Activated T-helper 2 cell treated with anti-CD3 and anti-CD28 coated beads, Interferon-gamma antibody, Interleukin-2, Interleukin-4, amounts not matched to agents 10 μg/mL and 5 μg/mL and 100 μg/mL, durations not matched to agents 14 hours and 24 hours and 36 hours (primary cell): ENCODE results near the gene CBX1. TPM values are rescaled to one million over a fixed set of nuclear protein-coding genes. Genes with fewer than 3 reads are reported as not detected.

Experiments
- DNase-seq: peaks from one replicate; pipeline ENCODE4 v3.0.0; 2021; ENCODE audit warnings: low spot score
- H3K27ac Mint-ChIP-seq: one replicate; pipeline ENCODE4 v1.8.0; 2021; ENCODE audit warnings: mixed read lengths
- H3K27me3 Mint-ChIP-seq: one replicate; pipeline ENCODE4 v1.8.0; 2021; ENCODE audit warnings: low read depth, mixed read lengths
- H3K36me3 Mint-ChIP-seq: one replicate; pipeline ENCODE4 v1.8.0; 2021; ENCODE audit warnings: low read depth, mixed read lengths
- H3K4me1 Mint-ChIP-seq: one replicate; pipeline ENCODE4 v1.8.0; 2021; ENCODE audit warnings: low read depth, mixed read lengths
- H3K4me3 Mint-ChIP-seq: one replicate; pipeline ENCODE4 v1.8.0; 2021; ENCODE audit warnings: low read depth, mild to moderate bottlenecking, moderate library complexity, mixed read lengths
- H3K9me3 Mint-ChIP-seq: one replicate; pipeline ENCODE4 v1.8.0; 2021; ENCODE audit warnings: mixed read lengths
- intact Hi-C: fragments of 100-400 bp; cut with micrococcal nuclease; formaldehyde crosslinking; loops from one replicate; pipeline ENCODE4 v1.15.1; 2023
- total RNA-seq: library from RNA; stranded (reverse); gene quantifications from 2 replicates; pipeline ENCODE4 v1.2.3, GENCODE V29; 2022

Gene CBX1
- total RNA-seq, 1 donor from 2014 or later = 64.5 TPM

GRCh38 chr17:48132385-48132784, 31.1 kb upstream of the CBX1 start:
- H3K4me3 Mint-ChIP-seq = no peak overlapping the region
- peaks cover under 1% of the 10 kb centered on the region for H3K4me1 Mint-ChIP-seq
- H3K9me3 Mint-ChIP-seq = no peaks in the 10 kb centered on the region
- H3K36me3 Mint-ChIP-seq = peaks cover 26% of the 10 kb centered on the region
- H3K27ac Mint-ChIP-seq = no peak overlapping the region
- intact Hi-C loops = no loop called here
- no peaks in the 10 kb centered on the region for H3K27me3 Mint-ChIP-seq
- DNase-seq = no peak

- intact Hi-C loops = loop anchor here (1.0 to 2.0 kb wide), 2 partner anchors 51 to 106 kb away; no protein-coding TSS in a partner anchor
- DNase-seq = no peak
- Mint-ChIP-seq H3K4me1 (peaks cover 2% of the 10 kb centered on the region), H3K36me3 (peaks cover 28% of the 10 kb centered on the region), H3K27ac (no peak overlapping the region), H3K4me3 (no peak overlapping the region), H3K27me3 (no peaks in the 10 kb centered on the region), H3K9me3 (no peaks in the 10 kb centered on the region)
Observed at GRCh38 chr17:48131216-48131824, 30.0 kb upstream of the CBX1 start.

- Mint-ChIP-seq H3K36me3 (peaks cover 25% of the 10 kb centered on the region), H3K27ac (no peak overlapping the region), H3K9me3 (no peaks in the 10 kb centered on the region), H3K4me1 (peaks cover 2% of the 10 kb centered on the region), H3K4me3 (no peak overlapping the region), H3K27me3 (no peaks in the 10 kb centered on the region)
- intact Hi-C loops = loop anchor here (2.0 kb wide), 1 partner anchor 49 kb away; no protein-coding TSS in a partner anchor
- no peak for DNase-seq
Observed at GRCh38 chr17:48129981-48130380, 28.7 kb upstream of the CBX1 start.

- no peaks in the 10 kb centered on the region for H3K27me3 Mint-ChIP-seq
- no peaks in the 10 kb centered on the region for H3K9me3 Mint-ChIP-seq
- H3K4me1 Mint-ChIP-seq = peaks cover 2% of the 10 kb centered on the region
- no peak overlapping the region for H3K4me3 Mint-ChIP-seq
- no peak for DNase-seq
- intact Hi-C loops = no loop called here
- peaks cover 31% of the 10 kb centered on the region for H3K36me3 Mint-ChIP-seq
- H3K27ac Mint-ChIP-seq = no peak overlapping the region
Observed at GRCh38 chr17:48128400-48128799, 27.1 kb upstream of the CBX1 start.

GRCh38 chr17:48127371-48128051, 26.2 kb upstream of the CBX1 start:
- no peak overlapping the region for H3K4me3 Mint-ChIP-seq
- intact Hi-C loops = no loop called here
- peaks cover 38% of the 10 kb centered on the region for H3K36me3 Mint-ChIP-seq

GRCh38 chr17:48126532-48126850, 25.2 kb upstream of the CBX1 start:
- DNase-seq = no peak
- H3K4me1 Mint-ChIP-seq = peaks cover 2% of the 10 kb centered on the region
- no peak overlapping the region for H3K4me3 Mint-ChIP-seq
- no peaks in the 10 kb centered on the region for H3K27me3 Mint-ChIP-seq
- no peak overlapping the region for H3K27ac Mint-ChIP-seq
- H3K9me3 Mint-ChIP-seq = no peaks in the 10 kb centered on the region
- intact Hi-C loops = no loop called here
- H3K36me3 Mint-ChIP-seq = peaks cover 43% of the 10 kb centered on the region

More at GRCh38 chr17:48127371-48128051, 26.2 kb upstream of the CBX1 start:
- Mint-ChIP-seq H3K27me3 (no peaks in the 10 kb centered on the region), H3K27ac (no peak overlapping the region), H3K9me3 (no peaks in the 10 kb centered on the region), H3K4me1 (peaks cover 2% of the 10 kb centered on the region)
- DNase-seq = no peak

GRCh38 chr17:48125829-48126531, 24.7 kb upstream of the CBX1 start:
- no peaks in the 10 kb centered on the region for H3K9me3 Mint-ChIP-seq
- no peak overlapping the region for H3K27ac Mint-ChIP-seq
- DNase-seq = no peak
- H3K27me3 Mint-ChIP-seq = no peaks in the 10 kb centered on the region
- H3K36me3 Mint-ChIP-seq = peaks cover 44% of the 10 kb centered on the region
- no peak overlapping the region for H3K4me3 Mint-ChIP-seq
- intact Hi-C loops = no loop called here
- peaks cover 2% of the 10 kb centered on the region for H3K4me1 Mint-ChIP-seq

GRCh38 chr17:48123776-48124388, 22.6 kb upstream of the CBX1 start:
- Mint-ChIP-seq H3K4me1 (peaks cover 2% of the 10 kb centered on the region), H3K4me3 (no peak overlapping the region), H3K9me3 (no peaks in the 10 kb centered on the region), H3K36me3 (peaks cover 57% of the 10 kb centered on the region), H3K27me3 (no peaks in the 10 kb centered on the region), H3K27ac (no peak overlapping the region)
- DNase-seq = no peak
- intact Hi-C loops = no loop called here

GRCh38 chr17:48123111-48123510, 21.8 kb upstream of the CBX1 start:
- Mint-ChIP-seq H3K27ac (no peak overlapping the region), H3K36me3 (peaks cover 61% of the 10 kb centered on the region), H3K9me3 (no peaks in the 10 kb centered on the region)

GRCh38 chr17:48122665-48123045, 21.4 kb upstream of the CBX1 start:
- no peak for DNase-seq
- Mint-ChIP-seq H3K27ac (no peak overlapping the region), H3K9me3 (no peaks in the 10 kb centered on the region), H3K36me3 (peaks cover 66% of the 10 kb centered on the region), H3K4me1 (peaks cover 2% of the 10 kb centered on the region), H3K4me3 (no peak overlapping the region), H3K27me3 (no peaks in the 10 kb centered on the region)
- intact Hi-C loops = no loop called here

More at GRCh38 chr17:48123111-48123510, 21.8 kb upstream of the CBX1 start:
- no peak for DNase-seq
- peaks cover 2% of the 10 kb centered on the region for H3K4me1 Mint-ChIP-seq
- no peaks in the 10 kb centered on the region for H3K27me3 Mint-ChIP-seq
- no peak overlapping the region for H3K4me3 Mint-ChIP-seq
- intact Hi-C loops = no loop called here

- H3K4me1 Mint-ChIP-seq = no peaks in the 10 kb centered on the region
- H3K4me3 Mint-ChIP-seq = no peak overlapping the region
- intact Hi-C loops = no loop called here
- no peak for DNase-seq
- H3K27ac Mint-ChIP-seq = no peak overlapping the region
- no peaks in the 10 kb centered on the region for H3K27me3 Mint-ChIP-seq
- H3K9me3 Mint-ChIP-seq = no peaks in the 10 kb centered on the region
- H3K36me3 Mint-ChIP-seq = peaks cover 64% of the 10 kb centered on the region
Observed at GRCh38 chr17:48121923-48122664, 20.8 kb upstream of the CBX1 start.

- intact Hi-C loops = no loop called here
- peaks cover 33% of the 10 kb centered on the region for H3K4me1 Mint-ChIP-seq
Observed at GRCh38 chr17:48113201-48113676, 12.0 kb upstream of the CBX1 start.

More at GRCh38 chr17:48113201-48113676, 12.0 kb upstream of the CBX1 start:
- Mint-ChIP-seq H3K27me3 (no peaks in the 10 kb centered on the region), H3K9me3 (no peaks in the 10 kb centered on the region), H3K27ac (peak overlapping the region; percentile 84), H3K4me3 (peak overlapping the region; percentile 30), H3K36me3 (peaks cover 30% of the 10 kb centered on the region)
- peak; percentile 45 for DNase-seq
